Mesodermal cell (in vitro differentiated cells): ENCODE results near the gene UBR1.
"Not testable (repeated sequence)": the region's sequence is repeated elsewhere in the genome, so short reads cannot be mapped to it uniquely, and the experiment has no call there.

ENCODE experiments used
- H3K27ac ChIP-seq: 2 replicates; pipeline ENCODE4 v1.7.0; 2013; ENCODE audit warnings: mild to moderate bottlenecking, low read depth, low read length, moderate library complexity; ENCODE audit not compliant: severe bottlenecking
- H3K36me3 ChIP-seq: 2 replicates; pipeline ENCODE4 v1.7.1; 2013; ENCODE audit warnings: mild to moderate bottlenecking, low read length, moderate library complexity; ENCODE audit not compliant: control insufficient read depth, insufficient read depth
- H3K4me1 ChIP-seq: one replicate; pipeline ENCODE4 v1.7.1; 2013; ENCODE audit warnings: mild to moderate bottlenecking, low read length; ENCODE audit not compliant: insufficient read depth, control insufficient read depth, poor library complexity, severe bottlenecking
- H3K4me3 ChIP-seq: 2 replicates; pipeline ENCODE4 v1.7.0; 2013; ENCODE audit warnings: low read length, control low read depth, mild to moderate bottlenecking; ENCODE audit not compliant: insufficient read depth, poor library complexity, severe bottlenecking; ENCODE audit errors: extremely low read depth
- H3K9me3 ChIP-seq: 2 replicates; pipeline ENCODE4 v1.7.1; 2013; ENCODE audit warnings: mild to moderate bottlenecking, low read length, moderate library complexity; ENCODE audit not compliant: control insufficient read depth
- WGBS, 2 experiments: methylation state at CpG; one replicate each; pipeline ENCODE4 v1.1.5; 2013; ENCODE audit warnings: missing lambda C conversion rate in 2 of 2; ENCODE audit not compliant: insufficient coverage in 2 of 2; 5-methylcytosine and 5-hydroxymethylcytosine counted together

Gene UBR1

DNA sequence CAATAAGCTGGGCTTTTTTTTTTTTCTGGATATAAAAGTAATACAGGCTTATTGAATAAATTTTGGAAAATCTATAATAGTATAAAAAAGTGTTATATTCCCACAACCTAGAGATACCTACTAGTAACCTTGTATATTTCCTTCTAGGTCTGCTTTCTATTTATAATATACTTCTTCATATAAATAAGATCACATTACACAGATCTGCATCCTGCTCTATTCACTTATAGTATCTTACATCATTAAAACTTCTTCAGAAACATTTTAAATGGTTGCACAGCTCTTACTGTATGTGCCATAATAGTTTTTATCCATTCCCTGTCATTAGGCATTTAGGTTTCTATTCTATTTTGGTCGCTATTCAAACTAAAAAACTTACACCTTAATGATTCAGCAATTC, 98.3 kb downstream of the UBR1 start:
- Histone ChIP-seq H3K4me1 (no peaks in the 10 kb centered on the region), H3K4me3 (no peak overlapping the region), H3K27ac (no peak overlapping the region), H3K36me3 (peaks cover 67% of the 10 kb centered on the region), H3K9me3 (peaks cover 8% of the 10 kb centered on the region)
- 100% methylated on average over 1 of the region's 1 CpG; no CpG with 5 or more reads in 1 of the 2 experiments for WGBS, 2 experiments

GRCh38 chr15:43006991-43007390, 98.8 kb downstream of the UBR1 start:
- WGBS, 2 experiments: 93 to 100% methylated on average over 2 to 3 of the region's 3 CpGs
- Histone ChIP-seq H3K9me3 (peaks cover 8% of the 10 kb centered on the region), H3K4me1 (no peaks in the 10 kb centered on the region), H3K36me3 (peaks cover 71% of the 10 kb centered on the region), H3K4me3 (no peak overlapping the region), H3K27ac (no peak overlapping the region)

DNA sequence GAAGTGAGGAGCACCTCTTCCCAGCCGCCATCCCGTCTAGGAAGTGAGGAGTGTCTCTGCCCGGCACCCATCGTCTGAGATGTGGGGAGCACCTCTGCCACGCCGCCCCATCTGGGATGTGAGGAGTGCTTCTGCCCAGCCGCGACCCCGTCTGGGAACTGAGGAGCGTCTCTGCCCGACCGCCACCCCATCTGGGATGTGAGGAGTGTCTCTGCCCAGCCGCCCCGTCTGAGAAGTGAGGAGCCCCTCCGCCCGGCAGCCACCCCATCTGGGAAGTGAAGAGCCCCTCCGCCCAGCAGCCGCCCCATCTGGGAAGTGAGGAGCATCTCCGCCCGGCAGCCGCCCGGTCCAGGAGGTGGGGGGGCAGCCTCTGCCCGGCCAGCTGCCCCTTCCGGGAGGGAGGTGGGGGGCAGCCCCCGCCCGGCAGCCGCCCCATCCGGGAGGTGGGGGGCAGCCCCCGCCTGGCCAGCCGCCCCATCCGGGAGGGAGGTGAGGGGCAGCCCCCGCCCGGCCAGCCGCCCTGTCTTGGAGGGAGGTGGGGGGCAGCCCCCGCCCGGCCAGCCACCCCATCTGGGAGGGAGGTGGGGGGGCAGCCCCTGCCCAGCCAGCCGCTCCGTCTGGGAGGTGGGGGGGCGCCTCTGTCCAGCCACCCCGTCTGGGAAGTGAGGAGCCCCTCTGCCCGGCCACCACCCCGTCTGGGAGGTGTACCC, 100.8 kb downstream of the UBR1 start:
- WGBS, 2 experiments: 91 to 92% methylated on average over 15 to 16 of the region's 42 CpGs

GRCh38 chr15:42999201-42999779, 106.5 kb downstream of the UBR1 start:
- Histone ChIP-seq H3K4me1 (no peaks in the 10 kb centered on the region), H3K4me3 (no peak overlapping the region), H3K27ac (no peak overlapping the region), H3K9me3 (no peaks in the 10 kb centered on the region), H3K36me3 (peaks cover 60% of the 10 kb centered on the region)
- 100% methylated on average over 1 to 3 of the region's 4 CpGs for WGBS, 2 experiments

More for the DNA sequence above, 100.8 kb downstream of the UBR1 start:
- not testable (repeated sequence) for H3K4me1 ChIP-seq, H3K4me3 ChIP-seq, H3K27ac ChIP-seq, H3K9me3 ChIP-seq
- H3K36me3 ChIP-seq: peaks cover 61% of the 10 kb centered on the region

DNA sequence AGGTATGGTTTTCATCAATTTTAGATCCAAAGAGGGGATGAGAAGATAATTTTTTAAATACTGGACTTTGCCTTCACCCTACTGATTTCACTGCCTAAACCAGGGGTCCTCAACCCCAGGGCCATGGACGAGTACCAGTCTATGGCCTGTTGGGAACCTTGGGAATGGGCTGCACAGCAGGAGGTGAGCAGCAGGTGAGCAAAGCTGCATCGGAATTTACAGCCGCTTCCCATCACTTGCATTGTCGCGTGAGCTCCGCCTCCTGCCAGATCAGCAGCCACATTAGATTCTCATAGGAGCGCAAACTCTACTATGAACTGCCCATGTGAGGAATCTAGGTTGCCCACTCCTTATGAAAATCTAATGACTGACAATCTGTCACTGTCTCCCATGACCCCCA, 109.0 kb downstream of the UBR1 start:
- Histone ChIP-seq H3K27ac (no peak overlapping the region), H3K36me3 (peaks cover 56% of the 10 kb centered on the region), H3K9me3 (no peaks in the 10 kb centered on the region), H3K4me1 (no peaks in the 10 kb centered on the region), H3K4me3 (no peak overlapping the region)
- WGBS, 2 experiments: 93 to 95% methylated on average over 6 to 7 of the region's 7 CpGs

DNA sequence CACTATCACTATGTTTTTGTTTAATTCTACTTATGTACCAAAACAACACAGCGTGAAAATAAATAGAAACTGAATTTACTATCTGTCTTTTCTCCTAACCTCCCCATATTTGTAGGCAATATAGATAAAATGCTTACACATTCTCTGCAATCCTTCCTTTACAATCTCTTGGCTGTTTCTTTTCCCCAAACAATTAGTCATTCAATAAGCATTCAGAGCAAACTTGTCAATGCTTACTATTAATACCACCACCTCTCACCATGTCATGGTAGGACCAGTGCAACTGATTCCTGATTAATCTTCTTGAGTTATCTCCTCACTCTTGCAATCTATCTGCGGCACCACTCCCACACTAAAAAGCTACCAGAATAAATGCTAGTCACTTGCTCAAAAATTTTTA, 111.3 kb downstream of the UBR1 start:
- WGBS, 2 experiments: 91 to 100% methylated on average over 1 of the region's 2 CpGs
- Histone ChIP-seq H3K27ac (no peak overlapping the region), H3K36me3 (peaks cover 57% of the 10 kb centered on the region), H3K9me3 (no peaks in the 10 kb centered on the region), H3K4me1 (no peaks in the 10 kb centered on the region), H3K4me3 (no peak overlapping the region)

GRCh38 chr15:42992626-42993025, 113.2 kb downstream of the UBR1 start:
- Histone ChIP-seq H3K4me3 (no peak overlapping the region), H3K4me1 (no peaks in the 10 kb centered on the region), H3K9me3 (no peaks in the 10 kb centered on the region), H3K27ac (no peak overlapping the region), H3K36me3 (peaks cover 60% of the 10 kb centered on the region)
- WGBS, 2 experiments: 100% methylated on average over 3 of the region's 3 CpGs

DNA sequence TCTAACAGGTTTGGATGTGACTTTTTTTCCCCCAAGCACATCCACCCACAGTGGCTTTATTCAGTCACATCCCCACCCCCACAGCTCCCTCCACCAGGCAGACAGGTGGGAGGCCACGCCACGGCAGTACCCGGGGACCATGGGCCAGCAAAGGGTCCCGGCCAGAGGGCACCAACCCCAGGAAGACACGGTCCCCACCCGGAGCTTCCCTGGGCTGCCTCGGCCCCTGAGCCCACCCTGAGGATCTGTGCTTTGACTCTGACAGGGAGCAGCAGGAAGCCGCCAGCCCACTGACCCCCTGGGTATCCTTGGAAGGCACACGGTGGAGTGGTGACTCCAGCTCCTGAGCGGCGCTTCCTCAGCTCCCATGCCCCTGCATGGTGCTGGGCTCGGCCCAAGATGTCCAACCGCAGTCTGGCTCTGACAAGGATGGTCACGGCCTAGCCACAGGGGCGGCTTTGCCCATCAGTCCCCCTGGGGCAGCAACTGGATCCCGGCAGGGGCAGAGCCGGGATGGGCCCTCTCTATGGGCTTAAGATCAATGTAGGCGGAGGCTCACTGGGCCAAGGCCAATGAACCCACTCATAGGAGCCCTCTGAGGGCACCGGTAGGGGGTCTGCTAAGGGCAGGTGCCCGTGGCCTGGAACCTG, 119.0 kb downstream of the UBR1 start:
- no peak overlapping the region for H3K27ac ChIP-seq
- H3K9me3 ChIP-seq: no peaks in the 10 kb centered on the region
- peaks cover 64% of the 10 kb centered on the region for H3K36me3 ChIP-seq
- 96% methylated on average over 14 to 15 of the region's 20 CpGs for WGBS, 2 experiments
- no peaks in the 10 kb centered on the region for H3K4me1 ChIP-seq
- H3K4me3 ChIP-seq: no peak overlapping the region

DNA sequence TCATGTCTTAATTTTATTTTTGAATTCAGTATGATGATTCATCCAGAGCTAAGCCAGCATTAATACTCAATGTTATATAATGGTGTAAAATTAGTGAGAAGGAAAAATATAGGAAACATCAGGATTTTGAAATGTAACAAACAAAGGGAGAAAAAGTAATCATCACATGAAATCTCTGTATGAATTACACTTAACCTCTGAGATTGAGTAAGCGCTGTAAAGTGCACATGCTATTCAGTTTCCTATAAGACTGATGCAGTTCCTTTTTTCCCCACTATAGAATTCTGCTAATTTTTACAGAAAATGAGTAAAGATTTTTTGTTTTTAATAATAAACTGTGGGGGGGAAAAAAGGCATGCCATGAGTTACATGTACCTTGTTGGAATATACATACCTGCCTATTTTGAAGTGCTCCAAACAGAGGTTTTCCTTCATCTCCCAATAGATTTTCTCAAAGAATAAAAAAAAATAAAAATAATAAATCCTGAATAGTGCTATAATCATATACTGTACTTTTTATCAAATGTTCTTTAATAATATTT, 121.3 kb downstream of the UBR1 start:
- Histone ChIP-seq H3K27ac (no peak overlapping the region), H3K36me3 (peaks cover 69% of the 10 kb centered on the region)
- no CpG with 5 or more reads among the region's 1 CpG for WGBS, 2 experiments

DNA sequence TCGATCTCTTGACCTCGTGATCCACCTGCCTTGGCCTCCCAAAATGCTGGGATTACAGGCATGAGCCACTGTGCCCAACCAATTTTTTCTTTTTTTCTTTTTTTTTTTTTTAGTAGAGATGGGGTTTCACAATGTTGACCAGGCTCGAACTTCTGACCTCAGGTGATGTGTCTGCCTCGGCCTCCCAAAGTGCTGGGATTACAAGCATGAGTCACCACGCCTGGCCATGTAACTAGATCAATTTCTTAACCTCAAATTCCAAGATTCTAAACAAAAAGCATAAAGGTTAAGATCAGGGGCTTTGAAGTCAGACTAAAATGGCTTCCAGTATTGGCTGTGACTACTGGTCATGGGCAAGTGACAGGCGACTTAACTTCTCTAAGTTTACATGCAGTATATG, 126.7 kb downstream of the UBR1 start:
- H3K9me3 ChIP-seq, H3K4me3 ChIP-seq, H3K27ac ChIP-seq, H3K4me1 ChIP-seq: not testable (repeated sequence)
- 90% methylated on average over 2 of the region's 6 CpGs; no CpG with 5 or more reads in 1 of the 2 experiments for WGBS, 2 experiments
- peaks cover 70% of the 10 kb centered on the region for H3K36me3 ChIP-seq

More for the DNA sequence above, 121.3 kb downstream of the UBR1 start:
- Histone ChIP-seq H3K4me1 (no peaks in the 10 kb centered on the region), H3K4me3 (no peak overlapping the region), H3K9me3 (no peaks in the 10 kb centered on the region)
